Liver (tissue), 9 donors: Measurements from ENCODE around the gene AKAP13. TPM values are rescaled to one million over a fixed set of nuclear protein-coding genes. Genes with fewer than 3 reads are reported as not detected.

Experiments
- DNase-seq: peaks from one replicate; pipeline ENCODE4 v3.0.0-alpha.2; 2017; ENCODE audit warnings: low spot score
- H3K27ac ChIP-seq, 2 donors: one replicate each; pipeline ENCODE4 v1.7.0; 2013; ENCODE audit warnings: inconsistent platforms in 2 of 2, low read length in 2 of 2, control low read depth in 1 of 2, low read depth in 1 of 2, mild to moderate bottlenecking in 1 of 2
- H3K27me3 ChIP-seq, 4 donors: one replicate each; pipeline versions ENCODE4 v1.6.1 to v1.7.0; 2013; ENCODE audit warnings: low read length in 3 of 4, inconsistent platforms in 1 of 4, mild to moderate bottlenecking in 1 of 4, moderate library complexity in 1 of 4; ENCODE audit not compliant: control insufficient read depth in 4 of 4, insufficient read depth in 4 of 4
- H3K36me3 ChIP-seq, 4 donors: one replicate each; pipeline versions ENCODE4 v1.6.1 to v1.7.0; 2013; ENCODE audit warnings: low read length in 3 of 4, mild to moderate bottlenecking in 3 of 4, low read depth in 1 of 4, moderate library complexity in 1 of 4; ENCODE audit not compliant: control insufficient read depth in 4 of 4, insufficient read depth in 3 of 4
- H3K4me1 ChIP-seq, 4 donors: one replicate each; pipeline versions ENCODE4 v1.6.1 to v1.7.0; 2013; ENCODE audit warnings: low read length in 3 of 4, mild to moderate bottlenecking in 3 of 4, moderate library complexity in 1 of 4; ENCODE audit not compliant: control insufficient read depth in 4 of 4, insufficient read depth in 4 of 4
- H3K4me3 ChIP-seq, 3 donors: one replicate each; pipeline versions ENCODE4 v1.6.1 to v1.7.0; 2013; ENCODE audit warnings: low read length in 3 of 3, control low read depth in 1 of 3, low read depth in 1 of 3, mild to moderate bottlenecking in 1 of 3
- H3K9ac ChIP-seq, 2 donors: one replicate each; pipeline ENCODE4 v1.7.0; 2013; ENCODE audit warnings: low read length in 2 of 2, mild to moderate bottlenecking in 2 of 2, moderate library complexity in 2 of 2, control low read depth in 1 of 2, low read depth in 1 of 2
- H3K9me3 ChIP-seq, 4 donors: one replicate each; pipeline versions ENCODE4 v1.6.1 to v1.7.0; 2013; ENCODE audit warnings: low read length in 3 of 4; ENCODE audit not compliant: control insufficient read depth in 4 of 4
- EGR1 ChIP-seq, 2 donors: IDR thresholded peaks; 2 replicates each; pipeline ENCODE4 v1.6.1; 2016 to 2018; ENCODE audit warnings: antibody characterized with exemption in 2 of 2, low read depth in 2 of 2
- FOXA1 ChIP-seq: IDR thresholded peaks from 2 replicates; pipeline ENCODE4 v1.6.1; 2016; ENCODE audit warnings: antibody characterized with exemption
- GABPA ChIP-seq, 2 donors: IDR thresholded peaks in 1 of 2; conservative IDR thresholded peaks in 1 of 2; 2 replicates each; pipeline ENCODE4 v1.6.1; 2016; ENCODE audit warnings: antibody characterized with exemption in 2 of 2, mild to moderate bottlenecking in 1 of 2, moderate library complexity in 1 of 2
- HNF4A ChIP-seq, 2 donors: conservative IDR thresholded peaks; 2 replicates each; pipeline ENCODE4 v1.6.1; 2016; ENCODE audit warnings: antibody characterized with exemption in 2 of 2, mild to moderate bottlenecking in 2 of 2
- JUND ChIP-seq, 2 donors: IDR thresholded peaks; 2 replicates each; pipeline ENCODE4 v1.6.1; 2016; ENCODE audit warnings: antibody characterized with exemption in 2 of 2
- NR2F2 ChIP-seq: IDR thresholded peaks from 2 replicates; pipeline ENCODE4 v1.6.1; 2016; ENCODE audit warnings: antibody characterized with exemption
- RXRA ChIP-seq, 2 donors: IDR thresholded peaks; 2 replicates each; pipeline ENCODE4 v1.6.1; 2017 to 2018; ENCODE audit warnings: antibody characterized with exemption in 2 of 2, mild to moderate bottlenecking in 1 of 2
- SP1 ChIP-seq: IDR thresholded peaks from 2 replicates; pipeline ENCODE4 v1.6.1; 2018; ENCODE audit warnings: antibody characterized with exemption, mild to moderate bottlenecking
- TAF1 ChIP-seq: conservative IDR thresholded peaks from 2 replicates; pipeline ENCODE4 v1.6.1; 2016; ENCODE audit warnings: antibody characterized with exemption, mild to moderate bottlenecking
- YY1 ChIP-seq: IDR thresholded peaks from 2 replicates; pipeline ENCODE4 v1.6.1; 2016; ENCODE audit warnings: antibody characterized with exemption, mild to moderate bottlenecking
- WGBS: extraction: QIAGEN DNeasy Blood & Tissue Kit; methylation state at CpG from one replicate; pipeline ENCODE4 v1.1.7; 2013; 5-methylcytosine and 5-hydroxymethylcytosine counted together
- polyA plus RNA-seq, 2 donors: library from polyadenylated mRNA; stranded (reverse) in 1 of 2; unstranded in 1 of 2; fragments of 200-250 nt in 1 of 2; fragments of >200 nt in 1 of 2; fragmentation: Nextera tagmentation in 1 of 2; extraction: Ambion mirVana in 1 of 2; gene quantifications; one replicate each; pipeline versions ENCODE4 v1.2.1 to v1.2.3, GENCODE V29; 2013 to 2015
- total RNA-seq, 2 donors: library from RNA; depleted of rRNA; stranded (reverse); fragments of >200 nt; gene quantifications; one replicate each; pipeline ENCODE4 v1.2.3, GENCODE V29; 2014
- TF ChIP-seq, protein P1 (sequence below): IDR thresholded peaks from 2 replicates; pipeline ENCODE4 v1.6.1; 2016; ENCODE audit warnings: antibody characterized with exemption
- TF ChIP-seq, protein P2 (sequence below): fragments of 150-350 bp; IDR thresholded peaks from 2 replicates; pipeline ENCODE4 v1.5.1; 2017; ENCODE audit warnings: improper control_type of control experiment, low read depth, low read length; ENCODE audit not compliant: missing input control
- TF ChIP-seq, protein P3 (sequence below): IDR thresholded peaks from 2 replicates; pipeline ENCODE4 v1.6.1; 2016; ENCODE audit warnings: antibody characterized with exemption, mild to moderate bottlenecking
- TF ChIP-seq, protein P4 (sequence below): IDR thresholded peaks from 2 replicates; pipeline ENCODE4 v1.6.1; 2016; ENCODE audit warnings: antibody characterized with exemption
- TF ChIP-seq, protein P5 (sequence below): IDR thresholded peaks from 2 replicates; pipeline ENCODE4 v1.6.1; 2016; ENCODE audit warnings: antibody characterized with exemption
- donor health status: healthy.
- donor health status: healthy.
- donor health status: healthy.
- donor health status: healthy.
- donor health status: healthy.

The AKAP13 gene
- total and polyA plus RNA-seq, 4 donors = 18.6 to 92.3 (median 37.4) TPM

DNA sequence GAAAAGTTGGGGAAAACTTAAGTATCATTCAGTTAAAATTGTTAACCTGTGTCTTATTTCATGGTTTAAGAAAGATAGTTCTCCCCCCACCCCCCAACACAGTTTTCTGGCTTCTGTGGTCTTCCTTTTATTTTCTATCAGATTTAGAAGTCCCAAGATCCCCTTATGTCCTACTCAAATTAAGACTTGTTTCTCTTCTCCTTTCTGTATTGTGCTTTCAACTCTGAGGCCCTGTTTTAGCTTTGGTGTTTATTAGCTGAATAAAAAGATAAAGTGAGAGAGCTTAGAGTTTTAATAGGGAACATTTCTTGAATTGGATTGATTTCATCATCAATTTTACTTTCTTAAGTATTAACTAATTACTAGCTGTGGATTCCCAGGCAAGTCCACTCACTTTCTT lies 62.6 kb downstream of the AKAP13 start:
- no peak overlapping the region for H3K9ac ChIP-seq
- H3K36me3 ChIP-seq = no peaks in the 10 kb centered on the region
- no peak overlapping the region for H3K27ac ChIP-seq
- no peak for DNase-seq
- TF ChIP-seq, protein P1, sequence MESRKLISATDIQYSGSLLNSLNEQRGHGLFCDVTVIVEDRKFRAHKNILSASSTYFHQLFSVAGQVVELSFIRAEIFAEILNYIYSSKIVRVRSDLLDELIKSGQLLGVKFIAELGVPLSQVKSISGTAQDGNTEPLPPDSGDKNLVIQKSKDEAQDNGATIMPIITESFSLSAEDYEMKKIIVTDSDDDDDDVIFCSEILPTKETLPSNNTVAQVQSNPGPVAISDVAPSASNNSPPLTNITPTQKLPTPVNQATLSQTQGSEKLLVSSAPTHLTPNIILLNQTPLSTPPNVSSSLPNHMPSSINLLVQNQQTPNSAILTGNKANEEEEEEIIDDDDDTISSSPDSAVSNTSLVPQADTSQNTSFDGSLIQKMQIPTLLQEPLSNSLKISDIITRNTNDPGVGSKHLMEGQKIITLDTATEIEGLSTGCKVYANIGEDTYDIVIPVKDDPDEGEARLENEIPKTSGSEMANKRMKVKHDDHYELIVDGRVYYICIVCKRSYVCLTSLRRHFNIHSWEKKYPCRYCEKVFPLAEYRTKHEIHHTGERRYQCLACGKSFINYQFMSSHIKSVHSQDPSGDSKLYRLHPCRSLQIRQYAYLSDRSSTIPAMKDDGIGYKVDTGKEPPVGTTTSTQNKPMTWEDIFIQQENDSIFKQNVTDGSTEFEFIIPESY = no peak
- TF ChIP-seq, protein P2, sequence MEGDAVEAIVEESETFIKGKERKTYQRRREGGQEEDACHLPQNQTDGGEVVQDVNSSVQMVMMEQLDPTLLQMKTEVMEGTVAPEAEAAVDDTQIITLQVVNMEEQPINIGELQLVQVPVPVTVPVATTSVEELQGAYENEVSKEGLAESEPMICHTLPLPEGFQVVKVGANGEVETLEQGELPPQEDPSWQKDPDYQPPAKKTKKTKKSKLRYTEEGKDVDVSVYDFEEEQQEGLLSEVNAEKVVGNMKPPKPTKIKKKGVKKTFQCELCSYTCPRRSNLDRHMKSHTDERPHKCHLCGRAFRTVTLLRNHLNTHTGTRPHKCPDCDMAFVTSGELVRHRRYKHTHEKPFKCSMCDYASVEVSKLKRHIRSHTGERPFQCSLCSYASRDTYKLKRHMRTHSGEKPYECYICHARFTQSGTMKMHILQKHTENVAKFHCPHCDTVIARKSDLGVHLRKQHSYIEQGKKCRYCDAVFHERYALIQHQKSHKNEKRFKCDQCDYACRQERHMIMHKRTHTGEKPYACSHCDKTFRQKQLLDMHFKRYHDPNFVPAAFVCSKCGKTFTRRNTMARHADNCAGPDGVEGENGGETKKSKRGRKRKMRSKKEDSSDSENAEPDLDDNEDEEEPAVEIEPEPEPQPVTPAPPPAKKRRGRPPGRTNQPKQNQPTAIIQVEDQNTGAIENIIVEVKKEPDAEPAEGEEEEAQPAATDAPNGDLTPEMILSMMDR = no peak
- no peak for TF ChIP-seq RXRA (IDR thresholded peaks at IDR 0.05)
- TF ChIP-seq GABPA (IDR thresholded peaks at IDR 0.05 in 1 of 2, conservative IDR thresholded peaks at IDR 0.05 in 1 of 2) = no peak
- TF ChIP-seq TAF1 = no peak
- TF ChIP-seq, protein P3, sequence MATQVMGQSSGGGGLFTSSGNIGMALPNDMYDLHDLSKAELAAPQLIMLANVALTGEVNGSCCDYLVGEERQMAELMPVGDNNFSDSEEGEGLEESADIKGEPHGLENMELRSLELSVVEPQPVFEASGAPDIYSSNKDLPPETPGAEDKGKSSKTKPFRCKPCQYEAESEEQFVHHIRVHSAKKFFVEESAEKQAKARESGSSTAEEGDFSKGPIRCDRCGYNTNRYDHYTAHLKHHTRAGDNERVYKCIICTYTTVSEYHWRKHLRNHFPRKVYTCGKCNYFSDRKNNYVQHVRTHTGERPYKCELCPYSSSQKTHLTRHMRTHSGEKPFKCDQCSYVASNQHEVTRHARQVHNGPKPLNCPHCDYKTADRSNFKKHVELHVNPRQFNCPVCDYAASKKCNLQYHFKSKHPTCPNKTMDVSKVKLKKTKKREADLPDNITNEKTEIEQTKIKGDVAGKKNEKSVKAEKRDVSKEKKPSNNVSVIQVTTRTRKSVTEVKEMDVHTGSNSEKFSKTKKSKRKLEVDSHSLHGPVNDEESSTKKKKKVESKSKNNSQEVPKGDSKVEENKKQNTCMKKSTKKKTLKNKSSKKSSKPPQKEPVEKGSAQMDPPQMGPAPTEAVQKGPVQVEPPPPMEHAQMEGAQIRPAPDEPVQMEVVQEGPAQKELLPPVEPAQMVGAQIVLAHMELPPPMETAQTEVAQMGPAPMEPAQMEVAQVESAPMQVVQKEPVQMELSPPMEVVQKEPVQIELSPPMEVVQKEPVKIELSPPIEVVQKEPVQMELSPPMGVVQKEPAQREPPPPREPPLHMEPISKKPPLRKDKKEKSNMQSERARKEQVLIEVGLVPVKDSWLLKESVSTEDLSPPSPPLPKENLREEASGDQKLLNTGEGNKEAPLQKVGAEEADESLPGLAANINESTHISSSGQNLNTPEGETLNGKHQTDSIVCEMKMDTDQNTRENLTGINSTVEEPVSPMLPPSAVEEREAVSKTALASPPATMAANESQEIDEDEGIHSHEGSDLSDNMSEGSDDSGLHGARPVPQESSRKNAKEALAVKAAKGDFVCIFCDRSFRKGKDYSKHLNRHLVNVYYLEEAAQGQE = no peak
- no peak for TF ChIP-seq YY1
- no peak for TF ChIP-seq HNF4A (conservative IDR thresholded peaks at IDR 0.05)
- no peak for TF ChIP-seq SP1
- TF ChIP-seq EGR1 (IDR thresholded peaks at IDR 0.05; ENCODE audit: low read depth in 2 of 2) = no peak
- TF ChIP-seq NR2F2 = no peak
- TF ChIP-seq FOXA1 = no peak
- TF ChIP-seq, protein P4, sequence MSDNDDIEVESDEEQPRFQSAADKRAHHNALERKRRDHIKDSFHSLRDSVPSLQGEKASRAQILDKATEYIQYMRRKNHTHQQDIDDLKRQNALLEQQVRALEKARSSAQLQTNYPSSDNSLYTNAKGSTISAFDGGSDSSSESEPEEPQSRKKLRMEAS = no peak
- TF ChIP-seq, protein P5, sequence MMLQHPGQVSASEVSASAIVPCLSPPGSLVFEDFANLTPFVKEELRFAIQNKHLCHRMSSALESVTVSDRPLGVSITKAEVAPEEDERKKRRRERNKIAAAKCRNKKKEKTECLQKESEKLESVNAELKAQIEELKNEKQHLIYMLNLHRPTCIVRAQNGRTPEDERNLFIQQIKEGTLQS = no peak
- H3K4me3 ChIP-seq = no peak overlapping the region
- H3K9me3 ChIP-seq = no peaks in the 10 kb centered on the region
- no peaks in the 10 kb centered on the region for H3K27me3 ChIP-seq
- H3K4me1 ChIP-seq = peaks cover 0 to 12% (median 2%) of the 10 kb centered on the region in 4 donors

DNA sequence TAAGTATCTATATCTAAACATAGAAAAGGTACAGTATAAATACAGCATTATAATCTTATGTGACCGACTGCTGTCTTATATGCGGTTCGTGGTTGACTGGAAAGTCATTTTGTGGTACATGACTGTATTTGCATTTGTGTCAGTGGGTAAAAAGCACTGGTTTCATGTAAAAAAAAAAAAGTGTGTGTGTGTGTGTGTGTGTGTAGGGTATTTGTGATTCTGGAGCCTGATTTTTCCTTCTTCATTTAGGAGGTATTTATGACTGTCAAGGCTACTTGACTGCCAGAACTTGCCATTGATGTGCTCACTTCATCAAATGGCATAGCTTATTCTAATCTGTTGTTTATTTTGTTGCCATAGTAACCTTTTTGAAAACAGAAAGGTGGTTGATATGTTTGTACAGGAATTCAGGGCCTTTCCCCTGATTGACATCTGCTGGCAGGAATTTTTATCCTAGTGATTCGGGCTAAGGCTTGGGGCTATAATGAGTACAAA lies 63.2 kb downstream of the AKAP13 start:
- H3K27me3 ChIP-seq = no peaks in the 10 kb centered on the region
- no peaks in the 10 kb centered on the region for H3K36me3 ChIP-seq
- 66% methylated on average over 4 of the region's 4 CpGs for WGBS
- no peak overlapping the region for H3K4me3 ChIP-seq
- peaks cover 0 to 12% (median 2%) of the 10 kb centered on the region in 4 donors for H3K4me1 ChIP-seq
- DNase-seq = no peak
- peak overlapping the region in 1 of 2 donors; percentile 47 for H3K9ac ChIP-seq
- peak overlapping the region in 1 of 2 donors; percentile 42 for H3K27ac ChIP-seq
- no peaks in the 10 kb centered on the region for H3K9me3 ChIP-seq
- TF ChIP-seq, protein P3 = no peak
- TF ChIP-seq JUND (IDR thresholded peaks at IDR 0.05) (no peak), SP1 (peak; percentile 15), GABPA (IDR thresholded peaks at IDR 0.05 in 1 of 2, conservative IDR thresholded peaks at IDR 0.05 in 1 of 2) (no peak), NR2F2 (no peak)
- TF ChIP-seq, protein P1 = peak; percentile 7
- TF ChIP-seq, protein P5 = no peak
